Posterior cingulate gyrus (tissue), 11 donors: ENCODE measurements around the gene FAAP100.

Experiments
- DNase-seq, 10 donors: peaks; one replicate each; pipeline versions ENCODE4 v3.0.0 to v3.0.0-alpha.2; 2020 to 2021; ENCODE audit warnings: mixed read lengths in 3 of 10
- intact Hi-C: fragments of 100-400 bp; cut with DNase I; formaldehyde crosslinking; loops from one replicate; pipeline ENCODE4 v1.15.1; 2023

FAAP100 gene

GRCh38 chr17:81516439-81516838, 35.7 kb downstream of the FAAP100 start:
- DNase-seq = peak in 3 of 10 donors; percentile 56 to 84 (median 82)
- intact Hi-C loops = no loop called here

- intact Hi-C loops = no loop called here
- DNase-seq = peak in 3 of 10 donors; percentile 52 to 81 (median 74)
These were observed 36.6 kb downstream of the FAAP100 start for GRCh38 chr17:81515530-81516041.

- DNase-seq = peak in 8 of 10 donors; percentile 40 to 90 (median 50)
- intact Hi-C loops = loop anchor here (5.0 kb wide), 1 partner anchor 37 kb away; the partner anchor contains the start of gene FAAP100
These were observed 37.2 kb downstream of the FAAP100 start for GRCh38 chr17:81514739-81515529.

- DNase-seq = no peak
- intact Hi-C loops = loop anchor here (5.0 kb wide), 1 partner anchor 38 kb away; the partner anchor contains the start of gene FAAP100
These were observed 37.7 kb downstream of the FAAP100 start for GRCh38 chr17:81514489-81514738.

GRCh38 chr17:81513753-81514488, 38.2 kb downstream of the FAAP100 start:
- peak; percentile 33 to 93 (median 58) for DNase-seq
- intact Hi-C loops = loop anchor here (5.0 kb wide), 1 partner anchor 38 kb away; the partner anchor contains the start of gene FAAP100

GRCh38 chr17:81513372-81513752, 38.8 kb downstream of the FAAP100 start:
- DNase-seq = peak in 8 of 10 donors; percentile 45 to 94 (median 59)
- intact Hi-C loops = loop anchor here (5.0 kb wide), 1 partner anchor 39 kb away; the partner anchor contains the start of gene FAAP100

GRCh38 chr17:81512562-81513371, 39.4 kb downstream of the FAAP100 start, which contains the start of gene ACTG1:
ACTG1 (minus strand) TSS chr17:81512799; CDS start chr17:81512354, 445 bp downstream.
- peak; percentile 82 to 99 (median 92) for DNase-seq
- intact Hi-C loops = loop anchor here (5.0 kb wide), 1 partner anchor 40 kb away; the partner anchor contains the start of gene FAAP100

- intact Hi-C loops = loop anchor here (5.0 kb wide), 1 partner anchor 40 kb away; the partner anchor contains the start of gene FAAP100
These were observed 40.2 kb downstream of the FAAP100 start for GRCh38 chr17:81511804-81512561.

GRCh38 chr17:81511554-81511803, 40.7 kb downstream of the FAAP100 start:
- intact Hi-C loops = loop anchor here (5.0 kb wide), 1 partner anchor 41 kb away; the partner anchor contains the start of gene FAAP100
- no peak for DNase-seq

More at GRCh38 chr17:81511804-81512561, 40.2 kb downstream of the FAAP100 start:
- DNase-seq = peak in 3 of 10 donors; percentile 67 to 86 (median 78)

- intact Hi-C loops = loop anchor here (5.0 kb wide), 1 partner anchor 41 kb away; the partner anchor contains the start of gene FAAP100
- peak in 3 of 10 donors; percentile 69 to 87 (median 83) for DNase-seq
These were observed 41.2 kb downstream of the FAAP100 start for GRCh38 chr17:81510785-81511553.

GRCh38 chr17:81509972-81510784, 42.0 kb downstream of the FAAP100 start:
- peak in 2 of 10 donors; percentile 14 to 47 for DNase-seq
- intact Hi-C loops = loop anchor here (5.0 kb wide), 1 partner anchor 42 kb away; the partner anchor contains the start of gene FAAP100

- DNase-seq = peak in 3 of 10 donors; percentile 20 to 49 (median 48)
These were observed 42.8 kb downstream of the FAAP100 start for GRCh38 chr17:81509207-81509971.

GRCh38 chr17:81508639-81509206, 43.4 kb downstream of the FAAP100 start:
- DNase-seq = peak in 3 of 10 donors; percentile 16 to 78 (median 54)
- intact Hi-C loops = no loop called here

More at GRCh38 chr17:81509207-81509971, 42.8 kb downstream of the FAAP100 start:
- intact Hi-C loops = no loop called here

GRCh38 chr17:81503619-81504018, 48.5 kb downstream of the FAAP100 start:
- intact Hi-C loops = no loop called here

GRCh38 chr17:81502471-81503017, 49.6 kb downstream of the FAAP100 start:
- intact Hi-C loops = no loop called here
- peak in 1 of 10 donors; percentile 55 for DNase-seq

More at GRCh38 chr17:81503619-81504018, 48.5 kb downstream of the FAAP100 start:
- no peak for DNase-seq

GRCh38 chr17:81500047-81500446, 52.1 kb downstream of the FAAP100 start:
- no peak for DNase-seq
- intact Hi-C loops = no loop called here
